Activated effector memory CD4-positive, alpha-beta T cell treated with Interleukin-2 at 50 U/mL for 16 hours (primary cell): ENCODE data around the gene ELN.

ENCODE experiments used
- DNase-seq: peaks from one replicate; pipeline ENCODE4 v3.0.0-alpha.2; 2020

ELN gene

DNA sequence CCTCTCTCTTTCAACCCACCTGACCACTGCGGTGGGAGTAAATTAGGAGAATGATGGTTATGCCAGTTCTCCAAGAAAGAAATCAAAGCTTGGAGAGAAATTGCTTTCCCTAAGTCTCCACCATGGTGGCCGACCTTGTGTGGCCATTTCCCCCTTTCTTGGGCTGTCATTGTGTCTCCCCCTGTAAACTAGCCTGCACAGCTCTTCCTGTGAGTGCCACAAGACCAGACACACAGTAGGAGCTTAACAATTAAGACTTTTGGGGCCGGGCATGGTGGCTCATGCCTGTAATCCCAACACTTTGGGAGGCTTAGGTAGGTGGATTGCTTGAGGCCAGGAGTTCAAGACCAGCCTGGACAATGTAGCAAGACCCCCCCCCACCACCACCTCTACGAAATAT, 36.7 kb downstream of the ELN start:
- no peak for DNase-seq

DNA sequence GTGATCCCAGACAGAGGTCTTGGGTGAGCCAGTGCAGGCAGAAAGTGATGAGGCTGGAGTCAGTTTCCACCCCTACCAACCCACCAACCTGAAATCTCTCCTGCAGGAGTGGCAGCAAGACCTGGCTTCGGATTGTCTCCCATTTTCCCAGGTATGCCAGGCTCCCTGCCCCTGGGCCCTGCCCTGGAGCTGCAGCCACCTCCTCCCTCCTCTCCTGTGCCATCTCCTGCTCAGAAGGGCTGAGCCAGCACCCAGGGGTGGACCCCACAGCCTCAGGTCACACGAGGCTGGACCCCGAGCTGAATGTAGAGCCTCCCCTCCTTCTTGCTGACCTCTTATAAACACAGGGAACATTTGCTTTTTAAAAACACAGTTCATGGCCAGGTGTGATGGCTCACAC, 38.7 kb downstream of the ELN start:
- DNase-seq: no peak

DNA sequence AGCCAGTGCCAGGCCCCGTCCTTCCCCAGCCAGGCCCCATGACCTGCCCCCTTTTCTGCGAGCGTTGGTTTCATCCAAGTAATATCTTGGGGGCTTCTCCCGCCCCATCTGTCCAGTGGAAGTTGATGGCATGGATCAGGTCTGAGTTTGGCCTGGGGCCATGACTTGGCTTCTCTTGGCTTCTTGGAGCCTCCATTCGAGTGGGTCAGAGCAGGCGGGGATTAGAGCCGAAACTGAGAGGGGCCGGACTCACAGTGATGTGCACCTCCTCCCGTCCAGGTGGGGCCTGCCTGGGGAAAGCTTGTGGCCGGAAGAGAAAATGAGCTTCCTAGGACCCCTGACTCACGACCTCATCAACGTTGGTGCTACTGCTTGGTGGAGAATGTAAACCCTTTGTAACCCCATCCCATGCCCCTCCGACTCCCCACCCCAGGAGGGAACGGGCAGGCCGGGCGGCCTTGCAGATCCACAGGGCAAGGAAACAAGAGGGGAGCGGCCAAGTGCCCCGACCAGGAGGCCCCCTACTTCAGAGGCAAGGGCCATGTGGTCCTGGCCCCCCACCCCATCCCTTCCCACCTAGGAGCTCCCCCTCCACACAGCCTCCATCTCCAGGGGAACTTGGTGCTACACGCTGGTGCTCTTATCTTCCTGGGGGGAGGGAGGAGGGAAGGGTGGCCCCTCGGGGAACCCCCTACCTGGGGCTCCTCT, 40.6 kb downstream of the ELN start:
- DNase-seq: no peak

- no peak for DNase-seq
Observed at GRCh38 chr7:74069086-74069541, 41.1 kb downstream of the ELN start.

DNA sequence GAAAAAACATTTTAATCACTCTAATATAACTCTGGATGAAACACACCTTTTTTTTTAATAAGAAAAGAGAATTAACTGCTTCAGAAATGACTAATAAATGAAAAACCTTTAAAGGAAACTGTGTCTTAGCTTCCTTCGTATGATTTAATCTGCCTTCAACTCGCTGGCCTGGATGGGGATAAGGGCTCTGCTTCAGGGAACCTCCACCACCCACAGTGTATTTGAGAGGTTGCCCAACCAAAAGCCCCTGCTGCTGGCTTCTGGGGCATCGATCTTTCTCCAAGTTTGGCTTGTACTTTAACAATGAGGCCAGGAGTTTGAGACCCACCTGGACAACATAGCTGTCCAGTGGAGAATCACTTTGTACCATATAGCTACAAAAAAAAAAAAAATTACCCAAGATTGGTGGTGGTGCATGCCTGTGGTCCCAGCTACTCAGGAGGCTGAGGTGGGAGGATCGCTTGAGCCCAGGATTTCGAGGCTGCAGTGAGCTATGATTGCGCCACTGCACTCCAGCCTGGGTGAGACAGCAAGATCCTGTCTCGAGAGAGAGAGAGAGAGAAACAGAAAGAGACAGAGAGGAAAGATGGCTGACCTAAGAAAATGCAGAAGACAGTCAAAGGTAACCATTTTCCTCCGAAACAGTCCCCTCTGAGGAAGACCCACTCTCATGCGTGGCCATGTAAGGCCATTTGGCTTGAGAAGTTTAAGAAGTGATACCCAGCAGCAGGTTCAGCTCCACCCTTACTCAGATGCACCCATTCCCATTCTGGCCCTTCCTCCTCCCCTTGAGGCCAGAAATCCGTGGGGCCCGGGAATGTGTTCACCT, 42.0 kb downstream of the ELN start:
- DNase-seq: no peak

GRCh38 chr7:74070619-74070921, 42.6 kb downstream of the ELN start:
- no peak for DNase-seq

GRCh38 chr7:74071121-74071520, 43.1 kb downstream of the ELN start:
- DNase-seq: no peak

DNA sequence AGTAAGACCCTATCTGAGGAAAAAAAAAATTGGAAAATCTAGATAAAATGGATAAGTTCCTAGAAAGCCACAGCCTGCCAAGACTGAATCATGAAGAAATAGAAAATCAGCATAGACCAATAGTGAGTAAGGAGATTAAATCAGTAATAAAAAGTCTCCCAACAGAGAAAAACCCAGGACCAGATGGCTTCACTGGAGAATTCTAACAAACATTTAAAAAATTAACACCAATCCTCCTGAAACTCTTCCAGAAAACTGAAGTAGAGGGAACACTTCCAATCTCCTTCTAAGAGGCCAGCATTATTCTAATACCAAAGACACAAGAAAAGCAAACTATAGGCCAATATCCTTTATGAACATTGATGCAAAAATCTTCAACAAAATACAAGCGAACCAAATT, 46.8 kb downstream of the ELN start:
- DNase-seq: no peak

DNA sequence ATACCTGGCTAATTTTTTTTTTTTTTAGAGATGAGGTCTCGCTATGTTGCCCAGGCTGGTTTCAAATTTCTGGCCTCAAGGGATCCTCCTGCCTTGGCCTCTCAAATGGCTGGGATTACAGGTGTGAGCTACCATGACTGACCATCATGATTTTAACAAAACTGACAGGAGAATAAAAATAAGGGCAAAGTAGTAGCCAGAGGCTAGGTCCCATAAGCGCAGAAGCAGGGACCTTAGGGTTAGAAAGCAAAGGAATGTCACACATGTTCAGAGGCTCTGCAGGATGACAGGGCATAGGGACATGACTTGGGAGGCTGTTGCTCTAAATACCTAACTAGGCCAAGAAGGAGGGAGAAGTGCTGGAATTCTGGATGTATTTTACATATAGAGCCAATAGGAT, 50.5 kb downstream of the ELN start:
- no peak for DNase-seq

DNA sequence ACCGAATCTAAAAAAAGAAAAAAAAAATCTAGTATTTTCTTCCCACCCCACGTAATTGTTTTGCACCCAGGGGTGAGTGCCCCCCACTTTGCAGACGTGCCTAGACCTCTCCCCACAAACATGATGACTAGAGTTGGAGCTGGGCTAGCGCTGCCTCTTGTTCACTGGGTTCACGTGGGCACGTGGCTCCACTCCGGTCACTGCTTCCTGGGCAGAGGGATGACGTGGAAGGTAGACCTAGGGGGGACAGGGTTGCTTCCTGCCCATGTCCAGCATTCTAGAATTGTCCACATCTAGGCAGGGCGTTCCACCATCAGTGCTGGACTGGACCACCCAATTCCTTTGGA, 54.8 kb downstream of the ELN start:
- no peak for DNase-seq

DNA sequence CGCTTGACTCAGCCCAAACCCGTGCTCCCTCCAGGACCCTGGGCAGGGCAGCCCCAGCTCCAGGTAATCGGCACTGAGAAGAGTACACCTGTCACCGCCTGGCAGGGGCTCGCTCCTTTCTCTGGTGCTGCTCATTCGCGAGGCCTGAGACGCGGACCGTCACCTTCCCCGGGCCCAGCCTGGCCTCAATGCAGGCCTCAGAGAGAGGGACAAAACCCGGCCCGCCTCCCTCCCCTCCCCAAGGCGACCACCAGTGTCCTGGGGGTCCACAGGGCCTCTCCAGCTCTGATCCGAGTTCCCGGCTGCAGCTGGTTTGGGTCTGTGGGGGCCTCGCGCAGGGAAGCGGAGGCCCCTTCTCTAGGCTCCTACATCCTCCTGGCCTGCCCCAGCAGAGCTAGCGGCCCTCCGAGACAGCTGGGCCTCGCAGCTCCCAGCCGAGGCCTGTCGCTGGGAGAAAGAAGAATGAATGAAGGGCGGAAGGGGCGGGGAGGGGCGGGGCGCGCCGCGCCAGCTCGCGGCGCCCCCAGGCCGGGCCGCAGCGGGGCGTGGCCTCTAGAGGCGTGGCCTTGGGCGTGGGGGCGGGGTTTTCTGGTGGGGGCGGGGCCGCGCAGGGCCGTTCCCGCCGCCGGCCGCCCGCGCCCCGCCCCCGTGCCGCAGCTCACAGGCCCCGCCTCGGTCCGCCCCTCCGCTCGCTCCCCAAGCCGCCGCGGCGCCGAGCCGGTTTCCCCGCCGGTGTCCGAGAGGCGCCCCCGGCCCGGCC, 55.3 kb downstream of the ELN start, which contains the start of gene LIMK1:
Gene LIMK1 (plus strand): TSS at position 688 of the 760 bp plus-strand sequence. CDS start 187 bp downstream, outside the sequence.
- peak; percentile 83 for DNase-seq

GRCh38 chr7:74083928-74084721, 56.2 kb downstream of the ELN start:
- no peak for DNase-seq

DNA sequence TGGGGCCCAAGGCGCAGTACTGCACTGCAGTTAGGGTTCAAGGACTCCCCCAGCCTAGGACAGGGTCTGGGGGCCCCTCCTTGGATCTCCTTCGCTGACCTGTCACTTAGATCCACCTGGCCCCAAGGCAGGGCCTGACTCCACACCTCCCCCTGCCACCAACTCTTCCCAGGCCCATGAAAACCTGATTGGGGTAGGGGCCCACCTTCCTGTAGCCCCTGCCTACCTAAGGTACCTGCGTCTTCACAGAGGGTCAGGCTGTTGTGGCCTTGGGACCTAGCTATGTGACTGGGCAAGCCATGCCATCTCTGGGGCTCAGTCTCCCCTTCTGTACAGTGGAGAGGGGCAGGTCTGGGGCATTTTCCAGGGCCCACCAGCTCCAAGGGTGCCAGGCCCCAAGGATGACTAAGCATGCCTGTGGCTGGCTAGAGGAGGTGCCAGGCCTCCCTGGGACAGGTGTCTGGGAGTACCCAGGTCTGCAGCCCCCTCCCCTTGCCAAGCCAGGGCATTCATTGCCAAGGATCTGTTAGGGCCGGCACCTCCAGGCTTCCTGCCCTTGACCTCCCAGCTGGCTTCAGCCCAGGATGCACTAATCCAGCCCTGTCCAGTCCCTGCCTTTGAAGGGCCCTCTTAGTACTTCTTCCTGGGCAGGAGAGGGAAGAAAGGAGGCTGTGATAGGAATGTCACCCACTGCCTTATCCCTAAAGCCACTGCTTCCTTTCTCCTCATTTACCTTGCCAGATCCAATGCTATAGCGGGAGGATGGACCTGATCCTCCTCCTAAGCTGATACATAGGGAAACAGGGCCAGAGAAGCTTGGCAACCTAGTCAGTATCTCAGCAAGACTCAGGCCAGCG, 57.0 kb downstream of the ELN start:
- no peak for DNase-seq

DNA sequence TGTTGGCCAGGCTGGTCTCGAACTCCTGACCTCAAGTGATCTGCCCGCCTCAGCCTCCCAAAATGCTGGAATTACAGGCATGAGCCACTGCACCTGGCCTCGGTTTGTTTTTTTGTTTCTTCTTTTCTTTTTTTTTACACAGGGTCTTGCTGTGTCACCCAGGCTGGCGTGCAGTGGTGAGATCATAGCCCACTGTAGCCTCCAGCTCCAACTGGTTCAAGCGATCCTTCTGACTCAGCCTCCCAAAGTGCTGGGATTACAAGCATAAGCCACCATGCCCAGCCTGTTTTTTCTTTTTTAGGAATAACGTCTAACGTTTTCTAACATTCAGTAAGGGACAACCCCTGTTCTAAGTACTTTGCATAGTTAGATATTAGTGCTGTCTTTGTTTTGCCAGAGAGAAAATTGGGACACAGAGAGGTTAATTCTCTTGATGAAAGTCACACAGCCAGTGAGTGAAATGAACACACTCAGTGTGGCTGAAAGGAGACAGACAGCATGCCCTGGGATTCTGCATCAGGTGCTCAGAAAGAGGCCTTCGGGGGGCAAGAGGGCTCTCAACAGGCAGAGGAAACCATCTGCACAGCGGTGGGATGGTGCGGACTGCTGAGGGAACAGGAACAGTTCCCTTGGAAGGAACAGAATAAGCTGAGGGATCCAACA, 59.9 kb downstream of the ELN start:
- no peak for DNase-seq

GRCh38 chr7:74092321-74092963, 64.5 kb downstream of the ELN start:
- DNase-seq: no peak

DNA sequence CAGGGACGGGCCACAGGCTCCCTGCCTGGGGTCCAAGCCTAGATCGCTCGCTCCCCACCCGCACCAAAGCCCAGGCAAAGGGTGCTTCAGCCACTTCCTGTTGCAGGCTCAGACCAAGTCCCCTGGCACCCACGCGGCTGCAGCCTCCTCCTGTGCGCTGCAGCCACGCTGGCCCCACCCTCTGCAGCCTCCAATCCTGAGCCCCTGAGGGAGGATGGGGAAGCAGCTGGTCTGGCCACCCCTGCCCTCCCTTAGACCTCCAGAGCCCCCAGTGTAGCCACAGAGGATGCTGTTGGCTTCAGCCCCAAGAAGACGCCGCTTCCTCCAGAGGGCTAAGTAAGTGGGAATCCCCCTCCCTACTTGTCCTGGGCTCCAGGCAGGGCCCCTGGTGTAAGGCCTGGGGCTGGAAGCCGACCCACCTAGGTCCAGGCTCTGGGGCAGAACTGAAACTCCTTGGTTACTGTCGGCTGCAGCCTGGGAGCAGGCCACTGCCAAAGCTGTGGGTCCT, 65.0 kb downstream of the ELN start:
- no peak for DNase-seq

GRCh38 chr7:74093671-74094223, 65.8 kb downstream of the ELN start:
- DNase-seq: no peak

DNA sequence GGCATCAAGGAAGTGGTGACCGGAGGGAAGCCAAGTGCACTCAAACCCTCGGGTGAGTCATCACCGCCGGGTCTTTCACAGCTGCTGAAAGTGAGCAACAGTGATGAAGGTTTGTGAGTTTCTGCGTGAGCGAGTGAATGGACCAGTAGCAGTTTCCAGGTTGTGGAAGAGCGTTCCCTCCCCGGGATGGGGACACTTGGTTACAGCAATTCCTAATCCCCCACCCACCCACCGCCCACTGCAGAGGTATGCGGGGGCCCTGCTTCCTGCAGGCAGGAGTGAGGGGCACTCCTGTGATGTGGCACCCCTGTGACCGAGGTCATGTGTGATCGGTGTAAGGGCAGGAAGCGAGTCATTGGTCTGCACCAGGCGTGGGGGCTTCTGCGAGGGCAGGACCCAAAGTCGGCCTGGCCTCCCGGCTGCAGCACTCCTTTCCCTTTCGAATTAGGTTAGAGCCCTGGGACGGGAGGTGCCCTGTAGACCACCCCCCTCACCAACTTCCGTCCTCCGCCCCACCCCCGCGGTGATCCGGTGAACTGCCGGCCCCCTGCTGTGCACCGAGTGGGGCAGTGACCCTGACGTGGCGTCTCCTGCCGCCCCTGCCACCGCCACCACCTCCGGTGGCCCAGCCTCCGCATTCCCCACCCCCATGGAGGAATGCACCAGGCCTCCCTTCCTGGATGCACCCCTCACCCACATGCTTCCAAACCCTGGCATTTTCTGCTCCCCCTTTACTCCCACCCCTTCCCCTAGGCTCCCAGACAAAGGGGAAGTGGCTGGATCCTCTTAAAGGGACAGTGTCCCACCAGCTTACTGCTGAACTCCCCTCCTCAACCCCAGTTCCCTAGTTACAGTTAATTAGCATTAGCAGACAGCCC, 66.5 kb downstream of the ELN start:
- DNase-seq: peak; percentile 62

DNA sequence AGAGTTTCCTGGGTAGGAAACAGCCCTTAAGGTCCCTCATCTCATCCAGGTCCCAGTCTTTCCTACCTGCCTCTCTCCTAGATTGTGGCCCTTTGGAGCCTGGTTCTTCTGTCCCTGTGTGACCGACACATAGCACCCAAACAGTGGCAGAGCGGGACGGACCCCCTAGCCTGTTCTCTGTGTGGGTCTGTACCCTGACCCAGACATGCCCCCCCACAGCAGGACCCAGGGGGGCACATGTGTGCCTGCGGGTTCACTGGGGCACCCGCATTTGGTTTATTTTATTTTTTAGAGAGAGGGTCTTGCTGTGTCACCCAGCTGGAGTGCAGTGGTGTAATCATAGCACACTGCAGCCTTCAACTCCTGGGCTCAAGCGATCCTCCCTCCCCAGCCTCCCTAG, 67.2 kb downstream of the ELN start:
- no peak for DNase-seq
